Measurements from ENCODE around the gene ADAMTS18. TPM values are rescaled to one million over a fixed set of nuclear protein-coding genes. Genes with fewer than 3 reads are reported as not detected.

The ADAMTS18 gene
- total RNA-seq, 1 donor, result 0.27 TPM

GRCh38 chr16:77328274-77328673 is 106.6 kb downstream of the ADAMTS18 start:
- no peak overlapping the region for H3K4me3 ChIP-seq (ENCODE audit: low read depth, low read length)
- no peak for DNase-seq (ENCODE audit: low read depth)
- no peak for TF ChIP-seq CTCF (IDR thresholded peaks at IDR 0.05; ENCODE audit: insufficient read depth, low read length)

GRCh38 chr16:77327717-77328116 is 107.1 kb downstream of the ADAMTS18 start:
- DNase-seq (ENCODE audit: low read depth), result no peak
- H3K4me3 ChIP-seq (ENCODE audit: low read depth, low read length), result no peak overlapping the region
- TF ChIP-seq CTCF (IDR thresholded peaks at IDR 0.05; ENCODE audit: insufficient read depth, low read length), result no peak

GRCh38 chr16:77324729-77325128 is 110.1 kb downstream of the ADAMTS18 start:
- DNase-seq (ENCODE audit: low read depth), result no peak
- no peak for TF ChIP-seq CTCF (IDR thresholded peaks at IDR 0.05; ENCODE audit: insufficient read depth, low read length)
- H3K4me3 ChIP-seq (ENCODE audit: low read depth, low read length), result no peak overlapping the region

- TF ChIP-seq CTCF (IDR thresholded peaks at IDR 0.05; ENCODE audit: insufficient read depth, low read length), result no peak
- H3K4me3 ChIP-seq (ENCODE audit: low read depth, low read length), result no peak overlapping the region
These were observed 111.1 kb downstream of the ADAMTS18 start for GRCh38 chr16:77323695-77324094.

GRCh38 chr16:77322757-77323156 is 112.1 kb downstream of the ADAMTS18 start:
- no peak for DNase-seq (ENCODE audit: low read depth)
- TF ChIP-seq CTCF (IDR thresholded peaks at IDR 0.05; ENCODE audit: insufficient read depth, low read length), result no peak
- no peak overlapping the region for H3K4me3 ChIP-seq (ENCODE audit: low read depth, low read length)

More at GRCh38 chr16:77323695-77324094, 111.1 kb downstream of the ADAMTS18 start:
- no peak for DNase-seq (ENCODE audit: low read depth)

- no peak overlapping the region for H3K4me3 ChIP-seq (ENCODE audit: low read depth, low read length)
- no peak for TF ChIP-seq CTCF (IDR thresholded peaks at IDR 0.05; ENCODE audit: insufficient read depth, low read length)
- DNase-seq (ENCODE audit: low read depth), result no peak
These were observed 117.8 kb downstream of the ADAMTS18 start for GRCh38 chr16:77317059-77317458.

GRCh38 chr16:77310877-77311276 is 124.0 kb downstream of the ADAMTS18 start:
- no peak for TF ChIP-seq CTCF (IDR thresholded peaks at IDR 0.05; ENCODE audit: insufficient read depth, low read length)
- DNase-seq (ENCODE audit: low read depth), result no peak

More at GRCh38 chr16:77310877-77311276, 124.0 kb downstream of the ADAMTS18 start:
- no peak overlapping the region for H3K4me3 ChIP-seq (ENCODE audit: low read depth, low read length)

Measured in fibroblast of the aortic adventitia (primary cell).